ENCODE data around the gene EIF4G3.

- TF ChIP-seq POLR2A (IDR thresholded peaks at IDR 0.05): no peak
- no peak for TF ChIP-seq CTCF (IDR thresholded peaks at IDR 0.05)
Observed at GRCh38 chr1:21020151-21020550, 156.5 kb downstream of the EIF4G3 start.

All from esophagus squamous epithelium (tissue), 4 donors.